Tibial nerve (tissue), 4 donors: ENCODE measurements around the gene CDC42BPB.

ENCODE experiments used
- EP300 ChIP-seq, 2 donors: sonication (generic); formaldehyde crosslinking; IDR thresholded peaks; one replicate each; pipeline ENCODE4 v1.6.1; 2017; ENCODE audit warnings: antibody characterized with exemption in 2 of 2, mild to moderate bottlenecking in 1 of 2
- POLR2A ChIP-seq, 2 donors: fragments of 450-650 bp; IDR thresholded peaks; one replicate each; pipeline ENCODE4 v1.6.1; 2017; ENCODE audit warnings: antibody characterized with exemption in 2 of 2, mild to moderate bottlenecking in 2 of 2, moderate library complexity in 2 of 2
- TF ChIP-seq, protein P1 (sequence below), 5 experiments: fragments of 200-600 bp in 3 of 5; fragments of 450-650 bp in 2 of 5; sonication (generic) in 3 of 5; IDR thresholded peaks; one replicate each; pipeline ENCODE4 v1.5.1; 2016 to 2019; ENCODE audit warnings: antibody characterized with exemption in 5 of 5, mild to moderate bottlenecking in 3 of 5, moderate library complexity in 2 of 5

GRCh38 chr14:102941419-102942011, 115.8 kb downstream of the CDC42BPB start:
- no peak for TF ChIP-seq POLR2A (IDR thresholded peaks at IDR 0.05)
- TF ChIP-seq, protein P1, sequence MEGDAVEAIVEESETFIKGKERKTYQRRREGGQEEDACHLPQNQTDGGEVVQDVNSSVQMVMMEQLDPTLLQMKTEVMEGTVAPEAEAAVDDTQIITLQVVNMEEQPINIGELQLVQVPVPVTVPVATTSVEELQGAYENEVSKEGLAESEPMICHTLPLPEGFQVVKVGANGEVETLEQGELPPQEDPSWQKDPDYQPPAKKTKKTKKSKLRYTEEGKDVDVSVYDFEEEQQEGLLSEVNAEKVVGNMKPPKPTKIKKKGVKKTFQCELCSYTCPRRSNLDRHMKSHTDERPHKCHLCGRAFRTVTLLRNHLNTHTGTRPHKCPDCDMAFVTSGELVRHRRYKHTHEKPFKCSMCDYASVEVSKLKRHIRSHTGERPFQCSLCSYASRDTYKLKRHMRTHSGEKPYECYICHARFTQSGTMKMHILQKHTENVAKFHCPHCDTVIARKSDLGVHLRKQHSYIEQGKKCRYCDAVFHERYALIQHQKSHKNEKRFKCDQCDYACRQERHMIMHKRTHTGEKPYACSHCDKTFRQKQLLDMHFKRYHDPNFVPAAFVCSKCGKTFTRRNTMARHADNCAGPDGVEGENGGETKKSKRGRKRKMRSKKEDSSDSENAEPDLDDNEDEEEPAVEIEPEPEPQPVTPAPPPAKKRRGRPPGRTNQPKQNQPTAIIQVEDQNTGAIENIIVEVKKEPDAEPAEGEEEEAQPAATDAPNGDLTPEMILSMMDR (IDR thresholded peaks at IDR 0.05) = no peak
- no peak for TF ChIP-seq EP300 (IDR thresholded peaks at IDR 0.05)
